Measurements from ENCODE around the gene CYB5R3. TPM values are rescaled to one million over a fixed set of nuclear protein-coding genes. Genes with fewer than 3 reads are reported as not detected.
"Not testable (repeated sequence)": the region's sequence is repeated elsewhere in the genome, so short reads cannot be mapped to it uniquely, and the experiment has no call there.

The CYB5R3 gene
- total RNA-seq, 1 experiment from 2014 or later, result 85.4 TPM

- TF ChIP-seq FOXP1 (CRISPR knock-in tag; IDR thresholded peaks at IDR 0.05; ENCODE audit: borderline replicate concordance), result no peak
Measured at GRCh38 chr22:42608136-42608822, 40.9 kb downstream of the CYB5R3 start (continued).

- H3K27ac Mint-ChIP-seq; DNase-seq (ENCODE audit: low spot score); H3K27me3 Mint-ChIP-seq (ENCODE audit: low read depth); H3K4me3 Mint-ChIP-seq; ATAC-seq; CTCF ChIA-PET; H3K9me3 Mint-ChIP-seq; POLR2A ChIA-PET: not testable (repeated sequence)
- Mint-ChIP-seq H3K36me3 (peaks cover 62% of the 10 kb centered on the region), H3K4me1 (peaks cover 22% of the 10 kb centered on the region)
Measured at GRCh38 chr22:42607641-42608040, 41.6 kb downstream of the CYB5R3 start.

GRCh38 chr22:42604403-42604802, 44.8 kb downstream of the CYB5R3 start:
- ChIA-PET POLR2A (no interaction called here), CTCF (no interaction called here)
- Mint-ChIP-seq H3K36me3 (peaks cover 69% of the 10 kb centered on the region), H3K27me3 (ENCODE audit: low read depth) (no peaks in the 10 kb centered on the region), H3K9me3 (peaks cover 3% of the 10 kb centered on the region; the same call in 1 of the 2 replicates), H3K27ac (no peak overlapping the region; the same call in 1 of the 2 replicates), H3K4me3 (no peak overlapping the region), H3K4me1 (peaks cover 10% of the 10 kb centered on the region)
- DNase-seq (ENCODE audit: low spot score), result no peak
- ATAC-seq, result no peak
- TF ChIP-seq ZBTB21 (CRISPR knock-in tag; IDR thresholded peaks at IDR 0.05; ENCODE audit: borderline replicate concordance) (no peak), AR (CRISPR knock-in tag; IDR thresholded peaks at IDR 0.05) (no peak), GABPB1 (CRISPR knock-in tag; IDR thresholded peaks at IDR 0.05) (no peak), MLX (CRISPR knock-in tag; IDR thresholded peaks at IDR 0.05) (no peak), ARID4B (CRISPR knock-in tag; IDR thresholded peaks at IDR 0.05; ENCODE audit: borderline replicate concordance) (no peak), CTCF (IDR thresholded peaks at IDR 0.05) (no peak), ZNF121 (CRISPR knock-in tag; IDR thresholded peaks at IDR 0.05) (no peak), ESRRA (CRISPR knock-in tag; IDR thresholded peaks at IDR 0.05; ENCODE audit: borderline replicate concordance) (no peak), FOXK1 (CRISPR knock-in tag; IDR thresholded peaks at IDR 0.05) (no peak), ZNF396 (CRISPR knock-in tag; IDR thresholded peaks at IDR 0.05; ENCODE audit: borderline replicate concordance) (no peak), HMGXB4 (CRISPR knock-in tag; IDR thresholded peaks at IDR 0.05) (no peak), TEAD4 (CRISPR knock-in tag; IDR thresholded peaks at IDR 0.05) (no peak), USF2 (CRISPR knock-in tag; IDR thresholded peaks at IDR 0.05) (no peak), TP53 (CRISPR knock-in tag; IDR thresholded peaks at IDR 0.05) (no peak), USF1 (CRISPR knock-in tag; IDR thresholded peaks at IDR 0.05) (no peak), ZNF512 (CRISPR knock-in tag; IDR thresholded peaks at IDR 0.05; ENCODE audit: borderline replicate concordance) (no peak)

Data from WTC11 (cell line).